B cell (primary cell): ENCODE data around the gene PARD3. TPM values are rescaled to one million over a fixed set of nuclear protein-coding genes. Genes with fewer than 3 reads are reported as not detected.

Experiments used
- ATAC-seq: fragments of 200-7000 bp; cut with Tn5 transposase; one replicate; pipeline ENCODE4 v1.10.0; 2021; ENCODE audit warnings: low read depth, mild to moderate bottlenecking, moderate number of reproducible peaks, moderate library complexity
- CTCF ChIA-PET: fragments of 350-600 bp; sonication (Branson Sonifier 250); formaldehyde crosslinking; loops from one replicate; lab custom pipeline; 2021; ENCODE audit warnings: antibody characterized with exemption, inconsistent platforms; lab: Charles Lee
- POLR2A ChIA-PET: fragments of 350-600 bp; sonication (Branson Sonifier 250); formaldehyde crosslinking; loops from one replicate; lab custom pipeline; 2021; ENCODE audit warnings: antibody characterized with exemption; lab: Charles Lee
- DNase-seq: peaks from one replicate; pipeline ENCODE4 v3.0.0; 2013
- H2AFZ ChIP-seq: 2 replicates; pipeline ENCODE4 v1.6.1; 2012; ENCODE audit warnings: mild to moderate bottlenecking, low read depth, low read length; ENCODE audit not compliant: insufficient read depth, poor library complexity, severe bottlenecking
- H3K27ac ChIP-seq, 2 donors: 1 replicate in 1 of 2; 2 replicates in 1 of 2; pipeline ENCODE4 v1.5.1; 2012 to 2013; ENCODE audit warnings: low read length in 2 of 2, mild to moderate bottlenecking in 2 of 2, moderate library complexity in 1 of 2
- H3K27me3 ChIP-seq, 4 experiments: fragments of 200-600 bp in 1 of 4; sonication (generic) in 1 of 4; replicated peaks in 1 of 4; 1 replicate in 2 of 4; 2 replicates in 2 of 4; pipeline versions ENCODE4 v1.6.1 to v1.7.0; 2013 to 2016; ENCODE audit warnings: low read length in 3 of 4, mild to moderate bottlenecking in 2 of 4, mixed read lengths in 1 of 4, moderate library complexity in 1 of 4; ENCODE audit not compliant: insufficient read depth in 4 of 4, control insufficient read depth in 3 of 4; ENCODE audit errors: control extremely low read depth in 1 of 4
- H3K36me3 ChIP-seq, 2 experiments: replicated peaks in 1 of 2; 1 replicate in 1 of 2; 2 replicates in 1 of 2; pipeline versions ENCODE4 v1.6.1 to v1.7.1; 2013; ENCODE audit warnings: low read length in 1 of 2; ENCODE audit not compliant: insufficient read depth in 2 of 2, control insufficient read depth in 1 of 2; ENCODE audit errors: control extremely low read depth in 1 of 2, extremely low read depth in 1 of 2
- H3K4me1 ChIP-seq, 2 donors: fragments of 200-600 bp in 1 of 2; sonication (generic) in 1 of 2; 1 replicate in 1 of 2; 2 replicates in 1 of 2; pipeline versions ENCODE4 v1.5.1 to v1.6.1; 2013 to 2017; ENCODE audit warnings: low read length in 2 of 2; ENCODE audit not compliant: control insufficient read depth in 2 of 2, insufficient read depth in 2 of 2
- H3K4me2 ChIP-seq: replicated peaks from 2 replicates; pipeline ENCODE3; 2012; ENCODE audit warnings: mild to moderate bottlenecking, low read depth, low read length; ENCODE audit not compliant: poor library complexity, severe bottlenecking
- H3K4me3 ChIP-seq, 5 experiments: fragments of 200-600 bp in 1 of 5; sonication (generic) in 1 of 5; 1 replicate in 3 of 5; 2 replicates in 2 of 5; pipeline versions ENCODE4 v1.5.1 to v1.7.0; 2011 to 2016; ENCODE audit warnings: low read length in 4 of 5, mild to moderate bottlenecking in 4 of 5, low read depth in 2 of 5, control low read depth in 1 of 5, moderate library complexity in 1 of 5; ENCODE audit not compliant: insufficient read depth in 1 of 5; ENCODE audit errors: control extremely low read depth in 1 of 5, extremely low read depth in 1 of 5
- H3K79me2 ChIP-seq: fragments of 200-600 bp; sonication (generic); one replicate; pipeline ENCODE4 v1.6.0; 2016; ENCODE audit warnings: low read length; ENCODE audit not compliant: control insufficient read depth, insufficient read depth
- H3K9ac ChIP-seq: fragments of 200-600 bp; sonication (generic); 2 replicates; pipeline ENCODE4 v1.6.1; 2017; ENCODE audit warnings: mild to moderate bottlenecking, low read length, moderate library complexity
- H3K9me3 ChIP-seq, 3 donors: one replicate each; pipeline versions ENCODE4 v1.6.1 to v1.7.1; 2013; ENCODE audit warnings: low read length in 2 of 3; ENCODE audit not compliant: control insufficient read depth in 2 of 3, insufficient read depth in 1 of 3; ENCODE audit errors: control extremely low read depth in 1 of 3
- H4K20me1 ChIP-seq: 2 replicates; pipeline ENCODE4 v1.6.0; 2012; ENCODE audit warnings: mild to moderate bottlenecking, low read length; ENCODE audit not compliant: insufficient read depth, control insufficient read depth, poor library complexity, severe bottlenecking
- H3K27ac Mint-ChIP-seq: one replicate; pipeline ENCODE4 v1.8.0; 2021; ENCODE audit warnings: mixed read lengths
- H3K27me3 Mint-ChIP-seq: one replicate; pipeline ENCODE4 v1.8.0; 2021; ENCODE audit warnings: mixed read lengths
- H3K4me1 Mint-ChIP-seq: one replicate; pipeline ENCODE4 v1.8.0; 2021; ENCODE audit warnings: mixed read lengths
- H3K4me3 Mint-ChIP-seq: one replicate; pipeline ENCODE4 v1.8.0; 2021; ENCODE audit warnings: mixed read lengths
- H3K9me3 Mint-ChIP-seq: one replicate; pipeline ENCODE4 v1.8.0; 2022; ENCODE audit warnings: mixed read lengths; ENCODE audit not compliant: insufficient read depth
- CTCF ChIP-seq: fragments of 200-600 bp; IDR thresholded peaks from one replicate; pipeline ENCODE4 v1.8.0; 2022; ENCODE audit warnings: antibody characterized with exemption, mild to moderate bottlenecking
- EZH2 ChIP-seq: IDR thresholded peaks from 2 replicates; pipeline ENCODE4 v1.6.1; 2012; ENCODE audit warnings: borderline replicate concordance, low read depth, mild to moderate bottlenecking, moderate library complexity, low read length; ENCODE audit not compliant: insufficient read depth, poor library complexity, severe bottlenecking
- WGBS: methylation state at CpG from one replicate; pipeline ENCODE4 v1.1.5; 2013; ENCODE audit warnings: missing lambda C conversion rate; ENCODE audit not compliant: insufficient coverage; 5-methylcytosine and 5-hydroxymethylcytosine counted together
- intact Hi-C: fragments of 100-400 bp; cut with micrococcal nuclease; formaldehyde crosslinking; loops from one replicate; pipeline ENCODE4 v1.10.0; 2022
- polyA plus RNA-seq: library from polyadenylated mRNA; depleted of rRNA; stranded (reverse); fragments of >200 nt; gene quantifications from 2 replicates; pipeline ENCODE4 v1.2.3, GENCODE V29; 2012
- total RNA-seq, 2 donors: library from RNA; stranded (reverse); fragments of 120-200 nt in 1 of 2; gene quantifications; 1 replicate in 1 of 2; 2 replicates in 1 of 2; pipeline versions ENCODE4 v1.2.3 to v1.2.4, GENCODE V29; 2013 to 2022

PARD3 gene
- total and polyA plus RNA-seq, 2 donors (not counting 1 experiment from before 2014, with no cell fraction given): not detected

- no peak for DNase-seq
- H4K20me1 ChIP-seq: no peaks in the 10 kb centered on the region
- H3K9me3 ChIP-seq: no peaks in the 10 kb centered on the region
- no CpG with 5 or more reads among the region's 4 CpGs for WGBS
- H3K4me2 ChIP-seq: no peak overlapping the region
- ChIA-PET CTCF (no interaction called here), POLR2A (no interaction called here)
- no peak overlapping the region for H3K27ac ChIP-seq
- no peaks in the 10 kb centered on the region for H3K27me3 ChIP-seq
- Mint-ChIP-seq H3K27me3 (no peaks in the 10 kb centered on the region), H3K4me3 (no peak overlapping the region), H3K4me1 (no peaks in the 10 kb centered on the region), H3K9me3 (no peaks in the 10 kb centered on the region), H3K27ac (no peak overlapping the region)
- H3K4me1 ChIP-seq: no peaks in the 10 kb centered on the region
- no peak overlapping the region for H3K9ac ChIP-seq
- ATAC-seq: no peak
- no peaks in the 10 kb centered on the region for H3K79me2 ChIP-seq
- intact Hi-C loops: no loop called here
- no peak overlapping the region for H2AFZ ChIP-seq
- H3K36me3 ChIP-seq: no peaks in the 10 kb centered on the region
- TF ChIP-seq CTCF (no peak), EZH2 (no peak)
- no peak overlapping the region for H3K4me3 ChIP-seq
These were observed 115.1 kb downstream of the PARD3 start for GRCh38 chr10:34699904-34700517.

GRCh38 chr10:34698979-34699378, 116.1 kb downstream of the PARD3 start:
- intact Hi-C loops: no loop called here

More at GRCh38 chr10:34698979-34699378, 116.1 kb downstream of the PARD3 start:
- Histone ChIP-seq H3K4me1 (no peaks in the 10 kb centered on the region), H2AFZ (no peak overlapping the region), H3K27me3 (no peaks in the 10 kb centered on the region), H3K79me2 (no peaks in the 10 kb centered on the region), H3K9me3 (no peaks in the 10 kb centered on the region), H3K4me2 (no peak overlapping the region), H3K36me3 (no peaks in the 10 kb centered on the region), H4K20me1 (no peaks in the 10 kb centered on the region), H3K27ac (no peak overlapping the region), H3K9ac (no peak overlapping the region), H3K4me3 (no peak overlapping the region)
- no peak overlapping the region for H3K4me3 Mint-ChIP-seq
- no peak overlapping the region for H3K27ac Mint-ChIP-seq
- H3K9me3 Mint-ChIP-seq: no peaks in the 10 kb centered on the region
- H3K4me1 Mint-ChIP-seq: no peaks in the 10 kb centered on the region
- WGBS: 100% methylated on average over 1 of the region's 3 CpGs
- CTCF ChIA-PET: no interaction called here
- no peak for ATAC-seq
- no peak for TF ChIP-seq EZH2
- TF ChIP-seq CTCF: no peak
- POLR2A ChIA-PET: no interaction called here
- H3K27me3 Mint-ChIP-seq: no peaks in the 10 kb centered on the region
- no peak for DNase-seq
